Measurements from ENCODE around the gene RAB40A.
"Not testable (repeated sequence)": the region's sequence is repeated elsewhere in the genome, so short reads cannot be mapped to it uniquely, and the experiment has no call there.

GRCh38 chrX:103460001-103460755, 59.1 kb downstream of the RAB40A start:
- not testable (repeated sequence) for TF ChIP-seq POLR2AphosphoS5 (IDR thresholded peaks at IDR 0.05; ENCODE audit: borderline replicate concordance, low read depth, low read length); EZH2 (IDR thresholded peaks at IDR 0.05); FOXP2 (optimal IDR thresholded peaks at IDR 0.05; ENCODE audit: control extremely low read depth, extremely low read length, insufficient read depth)
